HEK293T (cell line): ENCODE measurements around the gene SLC25A11.

Experiments used
- CTCF ChIA-PET: fragments of 350-600 bp; formaldehyde crosslinking; extraction: SDS; loops from one replicate; lab custom pipeline; 2021; ENCODE audit warnings: antibody characterized with exemption, inconsistent platforms; lab: Yijun Ruan, JAX
- POLR2A ChIA-PET: fragments of 350-600 bp; formaldehyde crosslinking; extraction: SDS; loops from one replicate; lab custom pipeline; 2020; ENCODE audit warnings: antibody characterized with exemption, inconsistent platforms; lab: Yijun Ruan, JAX
- DNase-seq: peaks from one replicate; pipeline ENCODE4 v3.0.0; 2012; ENCODE audit warnings: mixed read lengths; ENCODE audit errors: extremely low spot score
- ARNT ChIP-seq: fragments of 450-650 bp; IDR thresholded peaks from 2 replicates; pipeline ENCODE4 v1.6.1; 2017; ENCODE audit warnings: mild to moderate bottlenecking
- BHLHE40 ChIP-seq: fragments of 450-650 bp; IDR thresholded peaks from 2 replicates; pipeline ENCODE4 v1.6.1; 2016; ENCODE audit warnings: mild to moderate bottlenecking, moderate library complexity, borderline replicate concordance
- CTBP1 ChIP-seq: fragments of 450-650 bp; IDR thresholded peaks from 2 replicates; pipeline ENCODE4 v1.6.1; 2016; ENCODE audit warnings: borderline replicate concordance
- ELF4 ChIP-seq: fragments of 450-650 bp; IDR thresholded peaks from 2 replicates; pipeline ENCODE4 v1.6.1; 2017; ENCODE audit warnings: antibody characterized with exemption
- FOXA1 ChIP-seq: fragments of 450-650 bp; IDR thresholded peaks from 2 replicates; pipeline ENCODE4 v1.6.1; 2016; ENCODE audit warnings: mild to moderate bottlenecking
- FOXK2 ChIP-seq: fragments of 450-650 bp; IDR thresholded peaks from 2 replicates; pipeline ENCODE4 v1.6.1; 2016; ENCODE audit warnings: mild to moderate bottlenecking
- FOXM1 ChIP-seq: fragments of 450-650 bp; IDR thresholded peaks from 2 replicates; pipeline ENCODE4 v1.6.1; 2017; ENCODE audit warnings: mild to moderate bottlenecking, borderline replicate concordance
- HDGF ChIP-seq: fragments of 450-650 bp; IDR thresholded peaks from 2 replicates; pipeline ENCODE4 v1.6.1; 2017; ENCODE audit warnings: antibody characterized with exemption, borderline replicate concordance
- L3MBTL2 ChIP-seq: fragments of 450-650 bp; conservative IDR thresholded peaks from 2 replicates; pipeline ENCODE4 v1.6.1; 2016; ENCODE audit warnings: mild to moderate bottlenecking
- LEF1 ChIP-seq: fragments of 450-650 bp; IDR thresholded peaks from 2 replicates; pipeline ENCODE4 v1.6.1; 2017; ENCODE audit warnings: mild to moderate bottlenecking, borderline replicate concordance
- SP1 ChIP-seq: fragments of 450-650 bp; IDR thresholded peaks from 2 replicates; pipeline ENCODE4 v1.6.1; 2017
- SUZ12 ChIP-seq: fragments of 450-650 bp; IDR thresholded peaks from 2 replicates; pipeline ENCODE4 v1.6.1; 2016; ENCODE audit warnings: mild to moderate bottlenecking
- TARDBP ChIP-seq: fragments of 450-650 bp; IDR thresholded peaks from 2 replicates; pipeline ENCODE4 v1.6.1; 2016
- ZNF384 ChIP-seq: fragments of 450-650 bp; IDR thresholded peaks from 2 replicates; pipeline ENCODE4 v1.6.1; 2016
- TF ChIP-seq, protein P1 (sequence below): fragments of 450-650 bp; IDR thresholded peaks from 2 replicates; pipeline ENCODE4 v1.6.1; 2016

SLC25A11 gene

DNA sequence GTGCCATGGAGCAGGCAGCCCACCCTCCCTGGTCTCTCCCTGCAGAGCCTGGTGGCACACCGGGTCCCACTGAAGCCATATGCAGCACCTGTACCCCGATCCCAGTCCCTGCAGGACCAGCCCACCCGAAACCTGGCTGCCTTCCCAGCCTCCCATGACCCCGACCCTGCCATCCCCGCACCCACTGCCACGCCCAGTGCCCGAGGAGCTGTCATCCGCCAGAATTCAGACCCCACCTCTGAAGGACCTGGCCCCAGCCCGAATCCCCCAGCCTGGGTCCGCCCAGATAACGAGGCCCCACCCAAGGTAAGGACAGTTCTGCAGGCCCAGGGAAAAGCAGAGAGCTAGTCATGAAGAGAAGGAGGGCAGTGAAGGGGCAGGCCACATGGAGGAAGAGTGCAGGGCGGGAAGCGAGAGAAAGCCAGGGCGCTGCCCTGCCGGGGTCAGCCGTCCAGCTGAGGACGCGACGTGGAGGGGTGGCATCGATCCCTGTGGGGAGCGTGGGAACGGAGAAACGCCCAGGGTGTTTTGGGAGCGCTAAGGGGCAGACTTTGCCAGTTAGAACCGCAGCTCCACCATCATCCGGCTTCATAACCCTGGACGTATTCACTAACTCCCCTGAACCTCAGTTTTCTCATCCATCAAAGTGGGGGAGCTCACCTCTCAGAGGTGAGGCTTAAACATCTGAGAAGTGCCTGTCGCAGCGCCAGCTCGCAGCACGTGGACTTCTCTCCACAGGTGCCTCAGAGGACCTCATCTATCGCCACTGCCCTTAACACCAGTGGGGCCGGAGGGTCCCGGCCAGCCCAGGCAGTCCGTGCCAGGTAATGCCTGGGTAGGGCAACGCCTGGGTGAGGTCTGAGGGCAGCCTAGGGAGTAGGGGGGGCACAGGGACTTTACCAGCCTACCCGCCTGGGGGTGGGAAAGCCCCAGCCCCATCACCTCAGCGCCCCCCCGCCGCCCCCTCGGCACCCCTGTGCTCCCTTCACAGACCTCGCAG, 48.1 kb downstream of the SLC25A11 start:
- CTCF ChIA-PET: interaction anchor here (0.6 kb wide), 1 partner anchor 11 kb away, joined by 3 read pairs; the partner anchor contains the start of gene CHRNE
- DNase-seq: no peak
- no peak for TF ChIP-seq HDGF
- TF ChIP-seq BHLHE40: no peak
- no peak for TF ChIP-seq ZNF384
- TF ChIP-seq SUZ12: no peak
- TF ChIP-seq LEF1: no peak
- no peak for TF ChIP-seq SP1
- no peak for TF ChIP-seq ELF4
- TF ChIP-seq ARNT: no peak
- TF ChIP-seq TARDBP: no peak
- no peak for TF ChIP-seq FOXA1
- no peak for TF ChIP-seq CTBP1
- TF ChIP-seq, protein P1, sequence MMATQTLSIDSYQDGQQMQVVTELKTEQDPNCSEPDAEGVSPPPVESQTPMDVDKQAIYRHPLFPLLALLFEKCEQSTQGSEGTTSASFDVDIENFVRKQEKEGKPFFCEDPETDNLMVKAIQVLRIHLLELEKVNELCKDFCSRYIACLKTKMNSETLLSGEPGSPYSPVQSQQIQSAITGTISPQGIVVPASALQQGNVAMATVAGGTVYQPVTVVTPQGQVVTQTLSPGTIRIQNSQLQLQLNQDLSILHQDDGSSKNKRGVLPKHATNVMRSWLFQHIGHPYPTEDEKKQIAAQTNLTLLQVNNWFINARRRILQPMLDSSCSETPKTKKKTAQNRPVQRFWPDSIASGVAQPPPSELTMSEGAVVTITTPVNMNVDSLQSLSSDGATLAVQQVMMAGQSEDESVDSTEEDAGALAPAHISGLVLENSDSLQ: no peak
- no peak for TF ChIP-seq L3MBTL2
- no peak for TF ChIP-seq FOXM1
- no peak for TF ChIP-seq FOXK2
- POLR2A ChIA-PET: no interaction called here

DNA sequence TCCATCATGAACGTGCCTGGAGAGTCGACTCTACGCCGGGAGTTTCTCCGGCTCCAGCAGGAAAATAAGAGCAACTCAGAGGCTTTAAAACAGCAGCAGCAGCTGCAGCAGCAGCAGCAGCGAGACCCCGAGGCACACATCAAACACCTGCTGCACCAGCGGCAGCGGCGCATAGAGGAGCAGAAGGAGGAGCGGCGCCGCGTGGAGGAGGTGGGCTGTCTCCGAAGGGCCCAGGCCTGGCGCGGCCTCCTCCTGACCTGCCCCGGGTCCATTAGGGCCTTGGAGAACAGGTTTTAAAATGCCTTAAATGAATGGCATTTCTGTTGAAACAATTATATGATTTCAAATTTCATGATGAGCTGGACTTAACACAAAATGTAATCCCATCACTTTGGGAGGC, 52.3 kb downstream of the SLC25A11 start:
- ChIA-PET POLR2A (interaction anchor here (1.2 kb wide), 1 partner anchor 9 kb away, joined by 3 read pairs; no protein-coding TSS in a partner anchor), CTCF (no interaction called here)
- DNase-seq: no peak
- TF ChIP-seq HDGF (no peak), ELF4 (no peak), ARNT (no peak), CTBP1 (no peak), SP1 (no peak), BHLHE40 (no peak), FOXM1 (no peak)
